ENCODE measurements around the gene ZNFX1.

The ZNFX1 gene

GRCh38 chr20:49292010-49292409, 14.2 kb upstream of the ZNFX1 start:
- no peak for TF ChIP-seq CTCF (conservative IDR thresholded peaks at IDR 0.05; ENCODE audit: low read depth, low read length)
- no peak for DNase-seq (ENCODE audit: low read depth)
- no peak overlapping the region for H3K4me3 ChIP-seq (ENCODE audit: low read length)

- TF ChIP-seq CTCF (conservative IDR thresholded peaks at IDR 0.05; ENCODE audit: low read depth, low read length) = no peak
- no peak for DNase-seq (ENCODE audit: low read depth)
These were observed 13.3 kb upstream of the ZNFX1 start for GRCh38 chr20:49291200-49291599.

GRCh38 chr20:49290608-49291191, 12.8 kb upstream of the ZNFX1 start:
- TF ChIP-seq CTCF (conservative IDR thresholded peaks at IDR 0.05; ENCODE audit: low read depth, low read length) = no peak
- H3K4me3 ChIP-seq (ENCODE audit: low read length) = no peak overlapping the region
- no peak for DNase-seq (ENCODE audit: low read depth)

More at GRCh38 chr20:49291200-49291599, 13.3 kb upstream of the ZNFX1 start:
- H3K4me3 ChIP-seq (ENCODE audit: low read length) = no peak overlapping the region

- no peak for DNase-seq (ENCODE audit: low read depth)
- H3K4me3 ChIP-seq (ENCODE audit: low read length) = no peak overlapping the region
- TF ChIP-seq CTCF (conservative IDR thresholded peaks at IDR 0.05; ENCODE audit: low read depth, low read length) = no peak
These were observed 11.2 kb upstream of the ZNFX1 start for GRCh38 chr20:49288784-49289696.

- DNase-seq (ENCODE audit: low read depth) = no peak
- TF ChIP-seq CTCF (conservative IDR thresholded peaks at IDR 0.05; ENCODE audit: low read depth, low read length) = no peak
- H3K4me3 ChIP-seq (ENCODE audit: low read length) = no peak overlapping the region
These were observed 10.4 kb upstream of the ZNFX1 start for GRCh38 chr20:49288250-49288751.

GRCh38 chr20:49287555-49288249, 9.8 kb upstream of the ZNFX1 start:
- TF ChIP-seq CTCF (conservative IDR thresholded peaks at IDR 0.05; ENCODE audit: low read depth, low read length) = no peak
- DNase-seq (ENCODE audit: low read depth) = no peak
- no peak overlapping the region for H3K4me3 ChIP-seq (ENCODE audit: low read length)
